HepG2 (cell line): ENCODE measurements around the gene FRS2. TPM values are rescaled to one million over a fixed set of nuclear protein-coding genes. Genes with fewer than 3 reads are reported as not detected.

Source experiments
- ATAC-seq: fragments of 200-7000 bp; cut with Tn5 transposase; 3 replicates; pipeline ENCODE4 v1.9.1; 2020; ENCODE audit warnings: mild to moderate bottlenecking, moderate library complexity
- BruUV-seq: library from RNA; stranded (reverse); fragments of 400-500 nt; replicated peaks from 2 replicates; lab custom pipeline; 2021; lab: Mats Ljungman, UMichigan
- CTCF ChIA-PET: fragments of 300-600 bp; formaldehyde crosslinking; extraction: SDS; loops from one replicate; lab custom pipeline; 2021; ENCODE audit warnings: low total read pairs, inconsistent platforms, low intra/inter-chr PET ratio; lab: Yijun Ruan, JAX
- POLR2A ChIA-PET: fragments of 350-600 bp; sonication (Branson Sonifier 250); formaldehyde crosslinking; loops from one replicate; lab custom pipeline; 2020; ENCODE audit warnings: antibody characterized with exemption, inconsistent platforms; lab: Yijun Ruan, JAX
- DNase-seq: peaks from one replicate; pipeline ENCODE4 v3.0.0-alpha.2; 2015; ENCODE audit warnings: low spot score
- FAIRE-seq: peaks from 3 replicates; lab custom pipeline; 2011; peaks lifted over from hg19 to GRCh38; lab: Jason Lieb, UNC
- H2AFZ ChIP-seq: one replicate; pipeline ENCODE4 v1.6.1; 2011; ENCODE audit warnings: low read length, inconsistent platforms
- H3K27ac ChIP-seq: fragments of 300-600 bp; 3 replicates; pipeline ENCODE4 v1.8.0; 2011; ENCODE audit warnings: mixed run types, mild to moderate bottlenecking, mixed read lengths, low read length, inconsistent platforms; ENCODE audit not compliant: insufficient read depth; ENCODE audit errors: extremely low read length
- H3K27me3 ChIP-seq, 2 experiments: fragments of 200-600 bp in 1 of 2; 2 replicates in 1 of 2; 3 replicates in 1 of 2; pipeline versions ENCODE4 v1.6.0 to v1.8.0; 2011; ENCODE audit warnings: low read length in 2 of 2, mild to moderate bottlenecking in 2 of 2, moderate library complexity in 2 of 2, inconsistent platforms in 1 of 2; ENCODE audit not compliant: insufficient read depth in 2 of 2, control insufficient read depth in 1 of 2
- H3K36me3 ChIP-seq, 2 experiments: fragments of 200-600 bp in 1 of 2; replicated peaks in 1 of 2; 2 replicates in 1 of 2; 3 replicates in 1 of 2; pipeline versions ENCODE4 v1.5.1 to v1.8.0; 2011; ENCODE audit warnings: low read length in 2 of 2, inconsistent platforms in 1 of 2; ENCODE audit not compliant: insufficient read depth in 2 of 2, control insufficient read depth in 1 of 2
- H3K4me1 ChIP-seq: 2 replicates; pipeline ENCODE4 v1.5.1; 2012; ENCODE audit warnings: low read length, inconsistent platforms; ENCODE audit not compliant: insufficient read depth
- H3K4me2 ChIP-seq: 2 replicates; pipeline ENCODE4 v1.6.0; 2011; ENCODE audit warnings: low read depth, low read length, inconsistent platforms
- H3K4me3 ChIP-seq, 3 experiments: fragments of 200-600 bp in 1 of 3; sonication (generic), shearing (Covaris generic) in 1 of 3; replicated peaks in 1 of 3; 2 replicates each; pipeline ENCODE4 v1.5.1; 2011 to 2016; ENCODE audit warnings: low read length in 3 of 3, inconsistent platforms in 2 of 3, low read depth in 2 of 3, mild to moderate bottlenecking in 2 of 3, control low read depth in 1 of 3, mixed read lengths in 1 of 3; ENCODE audit not compliant: insufficient read depth in 1 of 3
- H3K79me2 ChIP-seq: one replicate; pipeline ENCODE4 v1.6.1; 2011; ENCODE audit warnings: low read length, inconsistent platforms; ENCODE audit not compliant: insufficient read depth
- H3K9ac ChIP-seq: 2 replicates; pipeline ENCODE4 v1.6.0; 2011; ENCODE audit warnings: mild to moderate bottlenecking, low read depth, low read length, inconsistent platforms; ENCODE audit not compliant: insufficient read depth
- H3K9me3 ChIP-seq: 2 replicates; pipeline ENCODE4 v1.5.1; 2012; ENCODE audit warnings: mild to moderate bottlenecking, low read length
- H4K20me1 ChIP-seq: 2 replicates; pipeline ENCODE4 v1.6.0; 2011; ENCODE audit warnings: inconsistent platforms, mild to moderate bottlenecking, low read length, moderate library complexity; ENCODE audit not compliant: insufficient read depth
- ATF1 ChIP-seq: IDR thresholded peaks from 2 replicates; pipeline ENCODE4 v1.6.1; 2016; ENCODE audit warnings: mild to moderate bottlenecking, control low read depth
- FOSL1 ChIP-seq: sonication (generic); formaldehyde crosslinking; IDR thresholded peaks from 2 replicates; pipeline ENCODE4 v1.9.0; 2021; ENCODE audit warnings: missing genetic modification reagents, borderline replicate concordance
- KAT7 ChIP-seq: IDR thresholded peaks from 2 replicates; pipeline ENCODE4 v1.6.1; 2018; ENCODE audit warnings: borderline replicate concordance, missing compliant biosample characterization
- KDM3A ChIP-seq: IDR thresholded peaks from 2 replicates; pipeline ENCODE4 v1.6.1; 2018; ENCODE audit warnings: low read depth, missing compliant biosample characterization
- KLF6 ChIP-seq: IDR thresholded peaks from 2 replicates; pipeline ENCODE4 v1.8.0; 2016; ENCODE audit warnings: missing biosample characterization, missing genetic modification reagents
- MAFG ChIP-seq: sonication (generic); formaldehyde crosslinking; IDR thresholded peaks from 2 replicates; pipeline ENCODE4 v1.5.1; 2020; ENCODE audit warnings: mild to moderate bottlenecking, missing genetic modification reagents
- PRDM10 ChIP-seq: sonication (generic); formaldehyde crosslinking; IDR thresholded peaks from 2 replicates; pipeline ENCODE4 v1.4.0; 2020; ENCODE audit warnings: low read depth, missing genetic modification reagents
- SMAD9 ChIP-seq: sonication (generic); formaldehyde crosslinking; IDR thresholded peaks from 2 replicates; pipeline ENCODE4 v1.5.1; 2020; ENCODE audit warnings: mild to moderate bottlenecking, missing genetic modification reagents
- SOX13 ChIP-seq, 3 experiments: fragments of 450-650 bp in 1 of 3; sonication (generic) in 1 of 3; formaldehyde crosslinking in 1 of 3; IDR thresholded peaks in 2 of 3; conservative IDR thresholded peaks in 1 of 3; 2 replicates each; pipeline versions ENCODE4 v1.5.0 to v1.6.1; 2016 to 2020; ENCODE audit warnings: antibody characterized with exemption in 1 of 3, mild to moderate bottlenecking in 1 of 3, missing compliant biosample characterization in 1 of 3, missing genetic modification reagents in 1 of 3, moderate library complexity in 1 of 3
- STAT5B ChIP-seq: sonication (generic); formaldehyde crosslinking; IDR thresholded peaks from 2 replicates; pipeline ENCODE4 v1.4.0; 2020; ENCODE audit warnings: missing genetic modification reagents
- TMF1 ChIP-seq: sonication (generic); formaldehyde crosslinking; IDR thresholded peaks from 2 replicates; pipeline ENCODE4 v1.8.1; 2022; ENCODE audit warnings: low read depth, missing genetic modification reagents
- U2AF2 ChIP-seq: fragments of 200-400 bp; formaldehyde crosslinking; IDR thresholded peaks from 2 replicates; pipeline ENCODE4 v1.6.1; 2017; ENCODE audit warnings: low read depth, mild to moderate bottlenecking, low read length
- ZNF275 ChIP-seq: sonication (generic); formaldehyde crosslinking; IDR thresholded peaks from 2 replicates; pipeline ENCODE4 v1.8.0; 2022; ENCODE audit warnings: missing genetic modification reagents, mild to moderate bottlenecking, inconsistent platforms, borderline replicate concordance
- ZNF580 ChIP-seq: IDR thresholded peaks from 2 replicates; pipeline ENCODE4 v1.6.1; 2016; ENCODE audit warnings: low read depth, borderline replicate concordance
- ZNF737 ChIP-seq: sonication (generic); formaldehyde crosslinking; IDR thresholded peaks from 2 replicates; pipeline ENCODE4 v1.5.0; 2020; ENCODE audit warnings: missing genetic modification reagents, mild to moderate bottlenecking, borderline replicate concordance
- WGBS: methylation state at CpG from one replicate; pipeline ENCODE4 v1.1.6; 2017; ENCODE audit warnings: low lambda C conversion rate; 5-methylcytosine and 5-hydroxymethylcytosine counted together
- in situ Hi-C: cut with HindIII; loops from 2 replicates; pipeline ENCODE4 v1.10.0; 2017; ENCODE audit warnings: low pct_unique_long_range_greater_than_20kb; ENCODE audit not compliant: extremely low pct_ligation_motif_present
- intact Hi-C: fragments of 100-400 bp; cut with micrococcal nuclease; formaldehyde crosslinking; loops from one replicate; pipeline ENCODE4 v1.10.0; 2022; ENCODE audit not compliant: unreplicated experiment
- polyA plus RNA-seq, 8 experiments: library from polyadenylated mRNA; depleted of rRNA in 3 of 8; stranded (reverse) in 7 of 8; unstranded in 1 of 8; fragments of >200 nt; fragmentation: Illumina TruSeq in 4 of 8; extraction: Trizol in 4 of 8; gene quantifications; 2 replicates each; pipeline versions ENCODE4 v1.2.1 to v1.2.3, GENCODE V29; 2011 to 2016; ENCODE audit warnings: low read depth in 4 of 8, missing spikeins in 1 of 8, mixed read lengths in 1 of 8; ENCODE audit not compliant: insufficient read depth in 1 of 8
- total RNA-seq, 5 experiments: library from RNA; depleted of rRNA; stranded (reverse); fragments of >200 nt; fragmentation: Illumina TruSeq; extraction: Trizol; gene quantifications; 2 replicates each; pipeline ENCODE4 v1.2.3, GENCODE V29; 2016; ENCODE audit warnings: low read depth in 1 of 5
- TF ChIP-seq, protein P1 (sequence below): sonication (generic); formaldehyde crosslinking; IDR thresholded peaks from 2 replicates; pipeline ENCODE4 v1.8.0; 2022; ENCODE audit warnings: mild to moderate bottlenecking, missing genetic modification reagents, borderline replicate concordance

The FRS2 gene
- total and polyA plus RNA-seq, 2 of the 13 experiments (the other 11 are each of a cell fraction or from before 2014, with no cell fraction given): 8.3 to 16.8 TPM

DNA sequence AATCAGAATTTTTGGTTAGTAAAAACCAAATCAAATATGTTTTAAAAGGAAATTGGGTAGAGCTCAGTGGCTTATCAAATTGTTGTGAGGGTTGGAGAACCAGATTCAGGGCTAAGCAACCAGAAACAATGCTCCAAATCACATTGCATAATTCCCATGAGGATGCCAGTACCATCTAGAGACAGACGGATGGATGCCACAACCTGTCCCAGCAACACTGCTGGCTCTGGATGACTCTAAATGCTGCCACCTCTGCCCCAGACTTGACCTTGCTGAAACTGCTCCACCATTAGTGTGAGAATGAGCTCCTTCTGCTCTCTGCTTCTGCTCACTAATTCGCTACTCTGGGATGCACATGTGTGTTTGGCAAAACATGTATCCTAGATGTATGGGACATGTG, 43.9 kb downstream of the FRS2 start:
- in situ Hi-C loops: no loop called here
- FAIRE-seq: no peak
- CTCF ChIA-PET: no interaction called here
- Histone ChIP-seq H3K27me3 (no peaks in the 10 kb centered on the region), H3K4me3 (no peak overlapping the region), H3K4me2 (no peak overlapping the region), H2AFZ (no peak overlapping the region), H3K9ac (no peak overlapping the region), H3K9me3 (no peaks in the 10 kb centered on the region), H3K4me1 (peaks cover 11% of the 10 kb centered on the region; the same call in 1 of the 2 replicates), H3K36me3 (peaks cover 0 to 4% of the 10 kb centered on the region in 2 experiments; a peak in 1 of 5 replicates), H4K20me1 (peaks cover 17% of the 10 kb centered on the region), H3K27ac (no peak overlapping the region), H3K79me2 (peaks cover 91% of the 10 kb centered on the region)
- WGBS: 94% methylated on average over 2 of the region's 2 CpGs
- ATAC-seq: no peak
- POLR2A ChIA-PET: no interaction called here
- intact Hi-C loops: no loop called here
- TF ChIP-seq KDM3A (CRISPR knock-in tag) (no peak), TMF1 (CRISPR knock-in tag) (no peak), PRDM10 (no peak), STAT5B (CRISPR knock-in tag) (no peak), ZNF580 (CRISPR knock-in tag) (no peak), KLF6 (no peak), MAFG (CRISPR knock-in tag) (no peak), ZNF275 (CRISPR knock-in tag) (no peak), SMAD9 (CRISPR knock-in tag) (no peak), U2AF2 (no peak), ZNF737 (CRISPR knock-in tag) (no peak), ATF1 (CRISPR knock-in tag) (no peak), KAT7 (CRISPR knock-in tag) (no peak), FOSL1 (CRISPR knock-in tag) (no peak), SOX13 (IDR thresholded peaks at IDR 0.05) (no peak), SOX13 (CRISPR knock-in tag; conservative IDR thresholded peaks at IDR 0.05 in 1 of 2, IDR thresholded peaks at IDR 0.05 in 1 of 2) (no peak)
- TF ChIP-seq, protein P1, sequence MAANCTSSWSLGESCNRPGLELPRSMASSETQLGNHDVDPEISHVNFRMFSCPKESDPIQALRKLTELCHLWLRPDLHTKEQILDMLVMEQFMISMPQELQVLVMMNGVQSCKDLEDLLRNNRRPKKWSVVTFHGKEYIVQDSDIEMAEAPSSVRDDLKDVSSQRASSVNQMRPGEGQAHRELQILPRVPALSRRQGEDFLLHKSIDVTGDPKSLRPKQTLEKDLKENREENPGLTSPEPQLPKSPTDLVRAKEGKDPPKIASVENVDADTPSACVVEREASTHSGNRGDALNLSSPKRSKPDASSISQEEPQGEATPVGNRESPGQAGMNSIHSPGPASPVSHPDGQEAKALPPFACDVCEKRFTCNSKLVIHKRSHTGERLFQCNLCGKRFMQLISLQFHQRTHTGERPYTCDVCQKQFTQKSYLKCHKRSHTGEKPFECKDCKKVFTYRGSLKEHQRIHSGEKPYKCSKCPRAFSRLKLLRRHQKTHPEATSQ (CRISPR knock-in tag): no peak
- DNase-seq: no peak
- BruUV-seq: no TSS peak
